K562 (cell line): Measurements from ENCODE around the gene PLEKHN1. TPM values are rescaled to one million over a fixed set of nuclear protein-coding genes. Genes with fewer than 3 reads are reported as not detected.

ENCODE experiments used
- ARID3A ChIP-seq: IDR thresholded peaks from 2 replicates; pipeline ENCODE4 v1.6.1; 2012; ENCODE audit warnings: low read depth, low read length, improper control_type of control experiment, borderline replicate concordance
- CBX3 ChIP-seq, 2 experiments: IDR thresholded peaks; 1 replicate in 1 of 2; 2 replicates in 1 of 2; pipeline ENCODE4 v1.6.1; 2012; ENCODE audit warnings: inconsistent platforms in 2 of 2, low read length in 2 of 2, borderline replicate concordance in 1 of 2, control low read depth in 1 of 2
- CREB3L1 ChIP-seq: fragments of 450-650 bp; IDR thresholded peaks from 2 replicates; pipeline ENCODE4 v1.6.1; 2014; ENCODE audit warnings: low read depth, mild to moderate bottlenecking, moderate library complexity, borderline replicate concordance
- ESRRB ChIP-seq: fragments of 250-450 bp; sonication (Bioruptor Pico); IDR thresholded peaks from 2 replicates; pipeline ENCODE4 v1.5.0; 2020; ENCODE audit warnings: mild to moderate bottlenecking, moderate library complexity, borderline replicate concordance
- GATAD2A ChIP-seq: fragments of 450-650 bp; IDR thresholded peaks from 2 replicates; pipeline ENCODE4 v1.6.1; 2017
- GTF2F1 ChIP-seq: IDR thresholded peaks from 2 replicates; pipeline ENCODE4 v1.6.1; 2011; ENCODE audit warnings: low read depth, low read length, improper control_type of control experiment
- HMG20A ChIP-seq: fragments of 450-650 bp; formaldehyde crosslinking; conservative IDR thresholded peaks from 2 replicates; pipeline ENCODE4 v1.4.0; 2020; ENCODE audit warnings: mild to moderate bottlenecking, mixed read lengths
- HNRNPK ChIP-seq: fragments of 200-400 bp; formaldehyde crosslinking; IDR thresholded peaks from one replicate; pipeline ENCODE4 v1.6.1; 2018; ENCODE audit warnings: mild to moderate bottlenecking, low read depth, low read length; ENCODE audit not compliant: poor library complexity, severe bottlenecking
- MAZ ChIP-seq, 2 experiments: fragments of 450-650 bp in 1 of 2; sonication (generic) in 1 of 2; formaldehyde crosslinking; IDR thresholded peaks in 1 of 2; conservative IDR thresholded peaks in 1 of 2; 2 replicates each; pipeline versions ENCODE4 v1.4.0 to v1.5.0; 2020; ENCODE audit warnings: mild to moderate bottlenecking in 1 of 2, missing genetic modification reagents in 1 of 2
- MIER1 ChIP-seq: fragments of 450-650 bp; IDR thresholded peaks from 2 replicates; pipeline ENCODE4 v1.6.1; 2016; ENCODE audit warnings: antibody characterized with exemption, mild to moderate bottlenecking, low read depth
- NCOA6 ChIP-seq: fragments of 450-650 bp; IDR thresholded peaks from 2 replicates; pipeline ENCODE4 v1.6.1; 2017; ENCODE audit warnings: mild to moderate bottlenecking
- NFE2 ChIP-seq: IDR thresholded peaks from 2 replicates; pipeline ENCODE4 v1.6.1; 2014; ENCODE audit warnings: antibody characterized with exemption, low read depth
- STAT5B ChIP-seq: fragments of 250-450 bp; sonication (Bioruptor Pico); IDR thresholded peaks from 2 replicates; pipeline ENCODE4 v1.8.0; 2021; ENCODE audit warnings: mild to moderate bottlenecking, inconsistent platforms
- ZBTB8A ChIP-seq: fragments of 450-650 bp; IDR thresholded peaks from 2 replicates; pipeline ENCODE4 v1.6.1; 2018; ENCODE audit warnings: mild to moderate bottlenecking, moderate library complexity; ENCODE audit not compliant: partially characterized antibody
- ZNF184 ChIP-seq: sonication (generic); formaldehyde crosslinking; IDR thresholded peaks from 2 replicates; pipeline ENCODE4 v1.5.0; 2020; ENCODE audit warnings: missing genetic modification reagents
- ZNF384 ChIP-seq: IDR thresholded peaks from 2 replicates; pipeline ENCODE4 v1.6.1; 2012; ENCODE audit warnings: low read depth, low read length, improper control_type of control experiment
- polyA plus RNA-seq, 8 experiments: library from polyadenylated mRNA; depleted of rRNA in 4 of 8; stranded (reverse) in 5 of 8; unstranded in 3 of 8; fragments of >200 nt; fragmentation: Nextera tagmentation in 2 of 8; fragmentation: Illumina TruSeq in 1 of 8; extraction: Ambion mirVana in 2 of 8; extraction: Trizol in 1 of 8; gene quantifications; 2 replicates each; pipeline versions ENCODE4 v1.2.1 to v1.2.3, GENCODE V29; 2011 to 2014; ENCODE audit warnings: inconsistent platforms in 1 of 8, missing spikeins in 1 of 8
- total RNA-seq, 7 experiments: library from RNA; depleted of rRNA in 6 of 7; stranded (reverse); fragments of >200 nt in 6 of 7; fragmentation: Illumina TruSeq in 2 of 7; extraction: Trizol in 2 of 7; gene quantifications; 2 replicates each; pipeline versions ENCODE4 v1.2.1 to v1.2.3, GENCODE V29; 2011 to 2021; ENCODE audit warnings: low replicate concordance in 1 of 7
- TF ChIP-seq, protein P1 (sequence below): fragments of 450-650 bp; IDR thresholded peaks from 2 replicates; pipeline ENCODE4 v1.6.1; 2016; ENCODE audit warnings: missing biosample characterization, missing genetic modification characterization
- TF ChIP-seq, protein P2 (sequence below): sonication (generic); formaldehyde crosslinking; IDR thresholded peaks from 2 replicates; pipeline ENCODE4 v1.8.0; 2023; ENCODE audit warnings: missing genetic modification reagents, mild to moderate bottlenecking, borderline replicate concordance

PLEKHN1 gene
- total and polyA plus RNA-seq, 9 of the 15 experiments (the other 6 are each of a cell fraction or from before 2014, with no cell fraction given): 0.07 to 1.5 (median 0.13) TPM; not detected in 2

GRCh38 chr1:921011-921837, 45.1 kb upstream of the PLEKHN1 start (continued):
- TF ChIP-seq STAT5B (CRISPR knock-in tag) (no peak), ESRRB (CRISPR knock-in tag) (no peak), NCOA6 (no peak), GTF2F1 (no peak), MAZ (CRISPR knock-in tag; conservative IDR thresholded peaks at IDR 0.05 in 1 of 2, IDR thresholded peaks at IDR 0.05 in 1 of 2) (peak; percentile 86 to 94), CREB3L1 (no peak), ZNF184 (no peak), GATAD2A (peak; percentile 73; the same call in 1 of the 2 replicates), HMG20A (CRISPR knock-in tag) (no peak), MIER1 (0 out of 2 replicates have a peak, but pooled peaks have one; percentile 8), CBX3 (IDR thresholded peaks at IDR 0.05; ENCODE audit: borderline replicate concordance in 1 of 2, low read length in 2 of 2) (no peak), ZNF384 (0 out of 2 replicates have a peak, but pooled peaks have one; percentile 14), HNRNPK (no peak), ZBTB8A (no peak), NFE2 (0 out of 2 replicates have a peak, but pooled peaks have one; percentile 3), ARID3A (no peak)
- TF ChIP-seq, protein P1, sequence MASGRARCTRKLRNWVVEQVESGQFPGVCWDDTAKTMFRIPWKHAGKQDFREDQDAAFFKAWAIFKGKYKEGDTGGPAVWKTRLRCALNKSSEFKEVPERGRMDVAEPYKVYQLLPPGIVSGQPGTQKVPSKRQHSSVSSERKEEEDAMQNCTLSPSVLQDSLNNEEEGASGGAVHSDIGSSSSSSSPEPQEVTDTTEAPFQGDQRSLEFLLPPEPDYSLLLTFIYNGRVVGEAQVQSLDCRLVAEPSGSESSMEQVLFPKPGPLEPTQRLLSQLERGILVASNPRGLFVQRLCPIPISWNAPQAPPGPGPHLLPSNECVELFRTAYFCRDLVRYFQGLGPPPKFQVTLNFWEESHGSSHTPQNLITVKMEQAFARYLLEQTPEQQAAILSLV: no peak
- TF ChIP-seq, protein P2, sequence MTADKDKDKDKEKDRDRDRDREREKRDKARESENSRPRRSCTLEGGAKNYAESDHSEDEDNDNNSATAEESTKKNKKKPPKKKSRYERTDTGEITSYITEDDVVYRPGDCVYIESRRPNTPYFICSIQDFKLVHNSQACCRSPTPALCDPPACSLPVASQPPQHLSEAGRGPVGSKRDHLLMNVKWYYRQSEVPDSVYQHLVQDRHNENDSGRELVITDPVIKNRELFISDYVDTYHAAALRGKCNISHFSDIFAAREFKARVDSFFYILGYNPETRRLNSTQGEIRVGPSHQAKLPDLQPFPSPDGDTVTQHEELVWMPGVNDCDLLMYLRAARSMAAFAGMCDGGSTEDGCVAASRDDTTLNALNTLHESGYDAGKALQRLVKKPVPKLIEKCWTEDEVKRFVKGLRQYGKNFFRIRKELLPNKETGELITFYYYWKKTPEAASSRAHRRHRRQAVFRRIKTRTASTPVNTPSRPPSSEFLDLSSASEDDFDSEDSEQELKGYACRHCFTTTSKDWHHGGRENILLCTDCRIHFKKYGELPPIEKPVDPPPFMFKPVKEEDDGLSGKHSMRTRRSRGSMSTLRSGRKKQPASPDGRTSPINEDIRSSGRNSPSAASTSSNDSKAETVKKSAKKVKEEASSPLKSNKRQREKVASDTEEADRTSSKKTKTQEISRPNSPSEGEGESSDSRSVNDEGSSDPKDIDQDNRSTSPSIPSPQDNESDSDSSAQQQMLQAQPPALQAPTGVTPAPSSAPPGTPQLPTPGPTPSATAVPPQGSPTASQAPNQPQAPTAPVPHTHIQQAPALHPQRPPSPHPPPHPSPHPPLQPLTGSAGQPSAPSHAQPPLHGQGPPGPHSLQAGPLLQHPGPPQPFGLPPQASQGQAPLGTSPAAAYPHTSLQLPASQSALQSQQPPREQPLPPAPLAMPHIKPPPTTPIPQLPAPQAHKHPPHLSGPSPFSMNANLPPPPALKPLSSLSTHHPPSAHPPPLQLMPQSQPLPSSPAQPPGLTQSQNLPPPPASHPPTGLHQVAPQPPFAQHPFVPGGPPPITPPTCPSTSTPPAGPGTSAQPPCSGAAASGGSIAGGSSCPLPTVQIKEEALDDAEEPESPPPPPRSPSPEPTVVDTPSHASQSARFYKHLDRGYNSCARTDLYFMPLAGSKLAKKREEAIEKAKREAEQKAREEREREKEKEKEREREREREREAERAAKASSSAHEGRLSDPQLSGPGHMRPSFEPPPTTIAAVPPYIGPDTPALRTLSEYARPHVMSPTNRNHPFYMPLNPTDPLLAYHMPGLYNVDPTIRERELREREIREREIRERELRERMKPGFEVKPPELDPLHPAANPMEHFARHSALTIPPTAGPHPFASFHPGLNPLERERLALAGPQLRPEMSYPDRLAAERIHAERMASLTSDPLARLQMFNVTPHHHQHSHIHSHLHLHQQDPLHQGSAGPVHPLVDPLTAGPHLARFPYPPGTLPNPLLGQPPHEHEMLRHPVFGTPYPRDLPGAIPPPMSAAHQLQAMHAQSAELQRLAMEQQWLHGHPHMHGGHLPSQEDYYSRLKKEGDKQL (CRISPR knock-in tag): no peak
